ENCODE measurements around the gene SYNPO.
A peak's percentile ranks its signal among the peaks of the same experiment; 100 is the strongest.

SYNPO gene

DNA sequence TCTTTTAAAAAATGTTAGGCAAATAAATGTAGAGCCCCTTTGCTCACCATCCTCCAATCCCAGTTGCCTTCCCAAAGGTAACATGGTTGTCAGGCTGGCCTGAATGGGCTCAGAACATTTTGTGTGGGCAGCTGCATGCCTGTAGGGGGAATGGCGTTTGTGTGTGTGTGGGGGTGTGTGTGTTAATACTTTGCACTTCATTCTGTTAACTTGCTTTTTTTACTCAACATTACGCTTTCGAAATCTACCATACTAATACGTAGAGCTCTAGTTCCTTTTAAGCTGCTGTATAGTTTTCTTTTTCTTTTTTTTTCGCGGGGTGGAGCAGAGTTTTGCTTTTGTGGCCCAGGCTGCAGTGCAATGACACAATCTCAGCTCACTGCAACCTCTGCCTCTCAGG lies 34.6 kb downstream of the SYNPO start:
- H3K4me3 ChIP-seq (ENCODE audit: low read depth, low read length), result no peak overlapping the region
- TF ChIP-seq, protein P1, sequence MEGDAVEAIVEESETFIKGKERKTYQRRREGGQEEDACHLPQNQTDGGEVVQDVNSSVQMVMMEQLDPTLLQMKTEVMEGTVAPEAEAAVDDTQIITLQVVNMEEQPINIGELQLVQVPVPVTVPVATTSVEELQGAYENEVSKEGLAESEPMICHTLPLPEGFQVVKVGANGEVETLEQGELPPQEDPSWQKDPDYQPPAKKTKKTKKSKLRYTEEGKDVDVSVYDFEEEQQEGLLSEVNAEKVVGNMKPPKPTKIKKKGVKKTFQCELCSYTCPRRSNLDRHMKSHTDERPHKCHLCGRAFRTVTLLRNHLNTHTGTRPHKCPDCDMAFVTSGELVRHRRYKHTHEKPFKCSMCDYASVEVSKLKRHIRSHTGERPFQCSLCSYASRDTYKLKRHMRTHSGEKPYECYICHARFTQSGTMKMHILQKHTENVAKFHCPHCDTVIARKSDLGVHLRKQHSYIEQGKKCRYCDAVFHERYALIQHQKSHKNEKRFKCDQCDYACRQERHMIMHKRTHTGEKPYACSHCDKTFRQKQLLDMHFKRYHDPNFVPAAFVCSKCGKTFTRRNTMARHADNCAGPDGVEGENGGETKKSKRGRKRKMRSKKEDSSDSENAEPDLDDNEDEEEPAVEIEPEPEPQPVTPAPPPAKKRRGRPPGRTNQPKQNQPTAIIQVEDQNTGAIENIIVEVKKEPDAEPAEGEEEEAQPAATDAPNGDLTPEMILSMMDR (IDR thresholded peaks at IDR 0.05; ENCODE audit: low read depth, low read length, missing control alignments), result no peak
- in situ Hi-C loops (cut with HindIII; ENCODE audit: low sequenced_read_pairs), result no loop called here
- no peak for DNase-seq (ENCODE audit: low read depth)

DNA sequence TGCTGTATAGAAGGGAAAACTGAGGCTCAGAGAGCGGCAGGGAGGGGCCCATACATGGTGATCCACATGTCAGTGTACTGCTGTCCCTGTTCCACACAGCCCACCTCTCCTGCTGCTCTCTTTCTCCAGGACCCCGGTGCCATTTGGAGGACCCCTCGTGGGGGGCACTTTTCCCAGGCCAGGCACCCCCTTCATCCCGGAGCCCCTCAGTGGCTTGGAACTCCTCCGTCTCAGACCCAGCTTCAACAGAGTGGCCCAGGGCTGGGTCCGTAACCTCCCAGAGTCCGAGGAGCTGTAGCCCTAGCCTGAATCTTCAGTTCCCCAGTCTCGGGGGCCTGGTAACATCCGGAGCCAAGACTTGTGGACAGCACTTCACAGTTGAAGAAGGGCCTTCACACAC lies 36.1 kb downstream of the SYNPO start:
- TF ChIP-seq, protein P1 (IDR thresholded peaks at IDR 0.05; ENCODE audit: low read depth, low read length, missing control alignments), result no peak
- in situ Hi-C loops (cut with HindIII; ENCODE audit: low sequenced_read_pairs), result no loop called here
- no peak overlapping the region for H3K4me3 ChIP-seq (ENCODE audit: low read depth, low read length)
- no peak for DNase-seq (ENCODE audit: low read depth)

DNA sequence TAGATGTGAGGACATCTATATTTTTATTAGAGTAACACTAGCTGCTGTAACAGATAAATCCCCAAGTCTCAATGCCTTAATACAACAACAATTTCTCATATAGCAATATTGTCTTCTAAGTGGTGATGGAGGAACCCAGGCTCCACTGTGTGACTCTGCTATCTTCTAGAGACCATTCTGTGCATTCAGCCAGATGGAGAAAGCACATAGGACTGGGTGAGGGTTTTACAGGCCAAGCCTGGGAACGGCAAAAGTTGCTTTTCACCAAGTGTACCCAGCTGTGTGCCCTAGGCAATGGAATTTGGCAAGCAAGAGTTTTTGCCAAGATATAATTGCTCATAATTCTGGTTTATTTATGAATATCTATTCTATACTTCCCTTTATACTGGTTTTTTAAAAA lies 48.7 kb downstream of the SYNPO start:
- in situ Hi-C loops (cut with HindIII; ENCODE audit: low sequenced_read_pairs), result no loop called here
- TF ChIP-seq, protein P1 (IDR thresholded peaks at IDR 0.05; ENCODE audit: low read depth, low read length, missing control alignments), result no peak
- H3K4me3 ChIP-seq (ENCODE audit: low read depth, low read length), result no peak overlapping the region
- no peak for DNase-seq (ENCODE audit: low read depth)

DNA sequence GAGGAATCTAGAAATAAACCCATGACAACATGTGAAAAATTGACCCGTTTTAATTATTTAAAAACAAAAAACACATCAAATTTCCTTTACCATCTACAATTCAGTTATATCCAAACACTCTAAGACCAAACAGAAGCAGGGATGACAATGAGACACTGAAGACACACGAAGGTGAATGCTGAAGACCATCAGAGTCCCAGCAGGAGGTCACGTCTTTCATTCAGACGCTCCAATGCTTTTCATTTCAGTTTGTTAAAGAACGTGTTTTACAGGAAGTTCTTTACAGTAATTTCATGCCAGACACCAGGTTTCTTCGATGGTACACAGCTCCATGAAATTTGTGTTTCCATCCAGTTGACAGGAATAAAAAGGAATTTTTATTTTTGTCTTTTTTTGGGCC lies 50.3 kb downstream of the SYNPO start:
- DNase-seq (ENCODE audit: low read depth), result no peak
- no peak overlapping the region for H3K4me3 ChIP-seq (ENCODE audit: low read depth, low read length)
- TF ChIP-seq, protein P1 (IDR thresholded peaks at IDR 0.05; ENCODE audit: low read depth, low read length, missing control alignments), result no peak
- in situ Hi-C loops (cut with HindIII; ENCODE audit: low sequenced_read_pairs), result no loop called here

DNA sequence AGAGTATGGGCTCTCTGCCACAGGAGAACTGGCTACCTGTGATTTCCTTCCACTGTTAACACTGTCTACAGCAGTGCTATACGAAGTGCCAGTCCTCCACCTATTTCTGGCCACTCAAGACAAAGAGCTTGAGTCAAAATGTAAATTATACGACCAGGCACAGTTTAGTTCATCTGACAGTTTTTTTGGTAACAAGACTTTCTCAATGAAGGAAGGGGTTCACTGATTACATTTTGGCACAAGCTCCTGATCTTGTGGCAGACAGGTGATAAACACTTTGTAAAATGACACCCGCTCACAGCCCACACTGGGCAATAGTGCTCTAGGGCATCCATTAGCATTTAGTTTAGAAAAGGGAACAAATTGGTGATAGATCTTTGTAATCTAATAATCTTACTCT lies 51.8 kb downstream of the SYNPO start:
- in situ Hi-C loops (cut with HindIII; ENCODE audit: low sequenced_read_pairs), result no loop called here
- H3K4me3 ChIP-seq (ENCODE audit: low read depth, low read length), result no peak overlapping the region
- TF ChIP-seq, protein P1 (IDR thresholded peaks at IDR 0.05; ENCODE audit: low read depth, low read length, missing control alignments), result no peak

DNA sequence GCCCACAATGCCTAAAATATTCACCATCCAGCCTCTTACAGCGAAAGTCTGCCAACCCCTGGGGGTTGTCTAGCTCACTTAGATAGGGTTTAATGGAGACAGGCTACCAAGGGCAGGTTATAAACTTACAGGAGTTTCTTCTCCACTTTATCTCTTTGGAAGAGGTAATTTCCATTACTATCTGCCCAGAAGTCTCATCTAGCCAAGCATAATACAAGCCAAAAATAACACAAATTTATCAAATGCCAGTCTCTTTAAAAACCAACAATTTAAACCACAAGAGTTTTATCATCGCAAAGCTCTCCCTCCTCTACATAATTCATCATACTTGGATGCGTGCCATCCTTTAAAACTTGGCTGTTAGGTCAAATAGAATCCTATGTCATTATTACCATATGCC lies 54.2 kb downstream of the SYNPO start:
- TF ChIP-seq, protein P1 (IDR thresholded peaks at IDR 0.05; ENCODE audit: low read depth, low read length, missing control alignments), result no peak
- H3K4me3 ChIP-seq (ENCODE audit: low read depth, low read length), result no peak overlapping the region
- in situ Hi-C loops (cut with HindIII; ENCODE audit: low sequenced_read_pairs), result no loop called here
- DNase-seq (ENCODE audit: low read depth), result no peak

More for the DNA sequence above, 51.8 kb downstream of the SYNPO start:
- DNase-seq (ENCODE audit: low read depth), result no peak

DNA sequence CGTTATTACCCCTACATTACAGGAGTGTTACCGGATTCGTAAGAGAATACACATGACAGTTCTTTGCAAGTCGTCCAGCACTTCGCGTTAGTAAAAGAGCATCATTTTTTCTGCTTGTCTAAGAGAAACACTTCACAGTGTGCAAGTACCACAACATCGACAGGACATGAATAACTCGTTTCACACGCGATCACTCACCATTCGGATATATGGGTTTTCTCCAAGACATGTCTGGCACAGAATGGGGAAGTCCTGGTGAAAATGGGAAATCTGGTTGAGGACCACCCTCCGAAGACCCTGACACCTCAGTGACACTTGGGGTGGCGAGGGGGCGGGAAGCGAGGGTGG lies 59.8 kb downstream of the SYNPO start:
- TF ChIP-seq, protein P1 (IDR thresholded peaks at IDR 0.05; ENCODE audit: low read depth, low read length, missing control alignments), result no peak
- in situ Hi-C loops (cut with HindIII; ENCODE audit: low sequenced_read_pairs), result loop anchor here (5.0 kb wide), 1 partner anchor 143 kb away; no protein-coding TSS in a partner anchor
- H3K4me3 ChIP-seq (ENCODE audit: low read depth, low read length), result peak overlapping the region; percentile 96
- no peak for DNase-seq (ENCODE audit: low read depth)

Data from astrocyte of the cerebellum (primary cell).